K562 (cell line): Measurements from ENCODE around the gene CYS1. TPM values are rescaled to one million over a fixed set of nuclear protein-coding genes. Genes with fewer than 3 reads are reported as not detected.

Experiments
- ESRRB ChIP-seq: fragments of 250-450 bp; sonication (Bioruptor Pico); IDR thresholded peaks from 2 replicates; pipeline ENCODE4 v1.5.0; 2020; ENCODE audit warnings: mild to moderate bottlenecking, moderate library complexity, borderline replicate concordance
- HDAC8 ChIP-seq: fragments of 450-650 bp; IDR thresholded peaks from 2 replicates; pipeline ENCODE4 v1.6.1; 2016; ENCODE audit warnings: mild to moderate bottlenecking, missing genetic modification characterization, moderate library complexity, missing compliant biosample characterization
- ILF3 ChIP-seq: fragments of 450-650 bp; IDR thresholded peaks from 2 replicates; pipeline ENCODE4 v1.6.1; 2018; ENCODE audit warnings: antibody characterized with exemption, mild to moderate bottlenecking, moderate library complexity, borderline replicate concordance
- LCOR ChIP-seq: sonication (generic); formaldehyde crosslinking; IDR thresholded peaks from 2 replicates; pipeline ENCODE4 v1.8.0; 2022; ENCODE audit warnings: mild to moderate bottlenecking, missing genetic modification reagents
- NEUROD1 ChIP-seq: fragments of 150-350 bp; IDR thresholded peaks from 2 replicates; pipeline ENCODE4 v1.6.1; 2014; ENCODE audit warnings: borderline replicate concordance, low read length, low read depth; ENCODE audit not compliant: partially characterized antibody
- NKRF ChIP-seq: fragments of 450-650 bp; IDR thresholded peaks from 2 replicates; pipeline ENCODE4 v1.6.1; 2016; ENCODE audit warnings: borderline replicate concordance
- PTTG1 ChIP-seq: fragments of 450-650 bp; IDR thresholded peaks from 2 replicates; pipeline ENCODE4 v1.6.1; 2016; ENCODE audit warnings: low read depth, mild to moderate bottlenecking, missing genetic modification characterization, missing compliant biosample characterization
- RFX7 ChIP-seq: fragments of 250-450 bp; sonication (Bioruptor Pico); IDR thresholded peaks from 2 replicates; pipeline ENCODE4 v1.5.1; 2021; ENCODE audit warnings: mild to moderate bottlenecking
- RUNX1 ChIP-seq: sonication (generic); IDR thresholded peaks from 2 replicates; pipeline ENCODE4 v1.6.1; 2016; ENCODE audit warnings: antibody characterized with exemption, low read depth
- XRCC4 ChIP-seq: IDR thresholded peaks from one replicate; pipeline ENCODE4 v1.6.1; 2011; ENCODE audit not compliant: insufficient read depth, insufficient read length; ENCODE audit errors: extremely low read depth
- ZBTB34 ChIP-seq: fragments of 250-450 bp; sonication (Bioruptor Pico); IDR thresholded peaks from 2 replicates; pipeline ENCODE4 v1.8.0; 2021; ENCODE audit warnings: mild to moderate bottlenecking, moderate library complexity
- polyA plus RNA-seq, 8 experiments: library from polyadenylated mRNA; depleted of rRNA in 4 of 8; stranded (reverse) in 5 of 8; unstranded in 3 of 8; fragments of >200 nt; fragmentation: Nextera tagmentation in 2 of 8; fragmentation: Illumina TruSeq in 1 of 8; extraction: Ambion mirVana in 2 of 8; extraction: Trizol in 1 of 8; gene quantifications; 2 replicates each; pipeline versions ENCODE4 v1.2.1 to v1.2.3, GENCODE V29; 2011 to 2014; ENCODE audit warnings: inconsistent platforms in 1 of 8, missing spikeins in 1 of 8
- total RNA-seq, 7 experiments: library from RNA; depleted of rRNA in 6 of 7; stranded (reverse); fragments of >200 nt in 6 of 7; fragmentation: Illumina TruSeq in 2 of 7; extraction: Trizol in 2 of 7; gene quantifications; 2 replicates each; pipeline versions ENCODE4 v1.2.1 to v1.2.3, GENCODE V29; 2011 to 2021; ENCODE audit warnings: low replicate concordance in 1 of 7
- TF ChIP-seq, protein P1 (sequence below): fragments of 450-650 bp; IDR thresholded peaks from 2 replicates; pipeline ENCODE4 v1.6.1; 2016; ENCODE audit warnings: antibody characterized with exemption
- TF ChIP-seq, protein P2 (sequence below): sonication (generic); formaldehyde crosslinking; IDR thresholded peaks from 2 replicates; pipeline ENCODE4 v1.8.0; 2023; ENCODE audit warnings: mild to moderate bottlenecking, missing genetic modification reagents
- TF ChIP-seq, protein P3 (sequence below): fragments of 450-650 bp; IDR thresholded peaks from 2 replicates; pipeline ENCODE4 v1.6.1; 2017; ENCODE audit warnings: antibody characterized with exemption, mild to moderate bottlenecking

CYS1 gene
- total and polyA plus RNA-seq, 9 of the 15 experiments (the other 6 are each of a cell fraction or from before 2014, with no cell fraction given) = 0.11 to 0.13 TPM; not detected in 7

GRCh38 chr2:10026940-10027569 lies 53.2 kb downstream of the CYS1 start (continued):
- no peak for TF ChIP-seq NKRF
- TF ChIP-seq XRCC4 = no peak
- TF ChIP-seq NEUROD1 = no peak
- TF ChIP-seq RUNX1 = no peak
- TF ChIP-seq RFX7 = no peak
- no peak for TF ChIP-seq LCOR (CRISPR knock-in tag)
- TF ChIP-seq PTTG1 (tag) = peak; percentile 49; the same call in 1 of the 2 replicates
- TF ChIP-seq, protein P1, sequence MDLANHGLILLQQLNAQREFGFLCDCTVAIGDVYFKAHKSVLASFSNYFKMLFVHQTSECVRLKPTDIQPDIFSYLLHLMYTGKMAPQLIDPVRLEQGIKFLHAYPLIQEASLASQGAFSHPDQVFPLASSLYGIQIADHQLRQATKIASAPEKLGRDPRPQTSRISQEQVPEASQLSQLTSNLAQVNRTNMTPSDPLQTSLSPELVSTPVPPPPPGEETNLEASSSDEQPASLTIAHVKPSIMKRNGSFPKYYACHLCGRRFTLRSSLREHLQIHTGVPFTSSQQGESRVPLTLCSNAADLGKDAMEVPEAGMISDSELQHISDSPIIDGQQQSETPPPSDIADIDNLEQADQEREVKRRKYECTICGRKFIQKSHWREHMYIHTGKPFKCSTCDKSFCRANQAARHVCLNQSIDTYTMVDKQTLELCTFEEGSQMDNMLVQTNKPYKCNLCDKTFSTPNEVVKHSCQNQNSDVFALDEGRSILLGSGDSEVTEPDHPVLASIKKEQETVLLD = no peak
- no peak for TF ChIP-seq ILF3
- TF ChIP-seq, protein P2, sequence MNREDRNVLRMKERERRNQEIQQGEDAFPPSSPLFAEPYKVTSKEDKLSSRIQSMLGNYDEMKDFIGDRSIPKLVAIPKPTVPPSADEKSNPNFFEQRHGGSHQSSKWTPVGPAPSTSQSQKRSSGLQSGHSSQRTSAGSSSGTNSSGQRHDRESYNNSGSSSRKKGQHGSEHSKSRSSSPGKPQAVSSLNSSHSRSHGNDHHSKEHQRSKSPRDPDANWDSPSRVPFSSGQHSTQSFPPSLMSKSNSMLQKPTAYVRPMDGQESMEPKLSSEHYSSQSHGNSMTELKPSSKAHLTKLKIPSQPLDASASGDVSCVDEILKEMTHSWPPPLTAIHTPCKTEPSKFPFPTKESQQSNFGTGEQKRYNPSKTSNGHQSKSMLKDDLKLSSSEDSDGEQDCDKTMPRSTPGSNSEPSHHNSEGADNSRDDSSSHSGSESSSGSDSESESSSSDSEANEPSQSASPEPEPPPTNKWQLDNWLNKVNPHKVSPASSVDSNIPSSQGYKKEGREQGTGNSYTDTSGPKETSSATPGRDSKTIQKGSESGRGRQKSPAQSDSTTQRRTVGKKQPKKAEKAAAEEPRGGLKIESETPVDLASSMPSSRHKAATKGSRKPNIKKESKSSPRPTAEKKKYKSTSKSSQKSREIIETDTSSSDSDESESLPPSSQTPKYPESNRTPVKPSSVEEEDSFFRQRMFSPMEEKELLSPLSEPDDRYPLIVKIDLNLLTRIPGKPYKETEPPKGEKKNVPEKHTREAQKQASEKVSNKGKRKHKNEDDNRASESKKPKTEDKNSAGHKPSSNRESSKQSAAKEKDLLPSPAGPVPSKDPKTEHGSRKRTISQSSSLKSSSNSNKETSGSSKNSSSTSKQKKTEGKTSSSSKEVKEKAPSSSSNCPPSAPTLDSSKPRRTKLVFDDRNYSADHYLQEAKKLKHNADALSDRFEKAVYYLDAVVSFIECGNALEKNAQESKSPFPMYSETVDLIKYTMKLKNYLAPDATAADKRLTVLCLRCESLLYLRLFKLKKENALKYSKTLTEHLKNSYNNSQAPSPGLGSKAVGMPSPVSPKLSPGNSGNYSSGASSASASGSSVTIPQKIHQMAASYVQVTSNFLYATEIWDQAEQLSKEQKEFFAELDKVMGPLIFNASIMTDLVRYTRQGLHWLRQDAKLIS (CRISPR knock-in tag) = no peak
- TF ChIP-seq, protein P3, sequence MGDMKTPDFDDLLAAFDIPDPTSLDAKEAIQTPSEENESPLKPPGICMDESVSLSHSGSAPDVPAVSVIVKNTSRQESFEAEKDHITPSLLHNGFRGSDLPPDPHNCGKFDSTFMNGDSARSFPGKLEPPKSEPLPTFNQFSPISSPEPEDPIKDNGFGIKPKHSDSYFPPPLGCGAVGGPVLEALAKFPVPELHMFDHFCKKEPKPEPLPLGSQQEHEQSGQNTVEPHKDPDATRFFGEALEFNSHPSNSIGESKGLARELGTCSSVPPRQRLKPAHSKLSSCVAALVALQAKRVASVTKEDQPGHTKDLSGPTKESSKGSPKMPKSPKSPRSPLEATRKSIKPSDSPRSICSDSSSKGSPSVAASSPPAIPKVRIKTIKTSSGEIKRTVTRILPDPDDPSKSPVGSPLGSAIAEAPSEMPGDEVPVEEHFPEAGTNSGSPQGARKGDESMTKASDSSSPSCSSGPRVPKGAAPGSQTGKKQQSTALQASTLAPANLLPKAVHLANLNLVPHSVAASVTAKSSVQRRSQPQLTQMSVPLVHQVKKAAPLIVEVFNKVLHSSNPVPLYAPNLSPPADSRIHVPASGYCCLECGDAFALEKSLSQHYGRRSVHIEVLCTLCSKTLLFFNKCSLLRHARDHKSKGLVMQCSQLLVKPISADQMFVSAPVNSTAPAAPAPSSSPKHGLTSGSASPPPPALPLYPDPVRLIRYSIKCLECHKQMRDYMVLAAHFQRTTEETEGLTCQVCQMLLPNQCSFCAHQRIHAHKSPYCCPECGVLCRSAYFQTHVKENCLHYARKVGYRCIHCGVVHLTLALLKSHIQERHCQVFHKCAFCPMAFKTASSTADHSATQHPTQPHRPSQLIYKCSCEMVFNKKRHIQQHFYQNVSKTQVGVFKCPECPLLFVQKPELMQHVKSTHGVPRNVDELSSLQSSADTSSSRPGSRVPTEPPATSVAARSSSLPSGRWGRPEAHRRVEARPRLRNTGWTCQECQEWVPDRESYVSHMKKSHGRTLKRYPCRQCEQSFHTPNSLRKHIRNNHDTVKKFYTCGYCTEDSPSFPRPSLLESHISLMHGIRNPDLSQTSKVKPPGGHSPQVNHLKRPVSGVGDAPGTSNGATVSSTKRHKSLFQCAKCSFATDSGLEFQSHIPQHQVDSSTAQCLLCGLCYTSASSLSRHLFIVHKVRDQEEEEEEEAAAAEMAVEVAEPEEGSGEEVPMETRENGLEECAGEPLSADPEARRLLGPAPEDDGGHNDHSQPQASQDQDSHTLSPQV = peak; percentile 90
- TF ChIP-seq ZBTB34 (CRISPR knock-in tag) = no peak
- 0 out of 2 replicates have a peak, but pooled peaks have one; percentile 32 for TF ChIP-seq HDAC8
- TF ChIP-seq ESRRB (CRISPR knock-in tag) = no peak
